ENCODE data around the gene AOPEP.

Gene AOPEP

DNA sequence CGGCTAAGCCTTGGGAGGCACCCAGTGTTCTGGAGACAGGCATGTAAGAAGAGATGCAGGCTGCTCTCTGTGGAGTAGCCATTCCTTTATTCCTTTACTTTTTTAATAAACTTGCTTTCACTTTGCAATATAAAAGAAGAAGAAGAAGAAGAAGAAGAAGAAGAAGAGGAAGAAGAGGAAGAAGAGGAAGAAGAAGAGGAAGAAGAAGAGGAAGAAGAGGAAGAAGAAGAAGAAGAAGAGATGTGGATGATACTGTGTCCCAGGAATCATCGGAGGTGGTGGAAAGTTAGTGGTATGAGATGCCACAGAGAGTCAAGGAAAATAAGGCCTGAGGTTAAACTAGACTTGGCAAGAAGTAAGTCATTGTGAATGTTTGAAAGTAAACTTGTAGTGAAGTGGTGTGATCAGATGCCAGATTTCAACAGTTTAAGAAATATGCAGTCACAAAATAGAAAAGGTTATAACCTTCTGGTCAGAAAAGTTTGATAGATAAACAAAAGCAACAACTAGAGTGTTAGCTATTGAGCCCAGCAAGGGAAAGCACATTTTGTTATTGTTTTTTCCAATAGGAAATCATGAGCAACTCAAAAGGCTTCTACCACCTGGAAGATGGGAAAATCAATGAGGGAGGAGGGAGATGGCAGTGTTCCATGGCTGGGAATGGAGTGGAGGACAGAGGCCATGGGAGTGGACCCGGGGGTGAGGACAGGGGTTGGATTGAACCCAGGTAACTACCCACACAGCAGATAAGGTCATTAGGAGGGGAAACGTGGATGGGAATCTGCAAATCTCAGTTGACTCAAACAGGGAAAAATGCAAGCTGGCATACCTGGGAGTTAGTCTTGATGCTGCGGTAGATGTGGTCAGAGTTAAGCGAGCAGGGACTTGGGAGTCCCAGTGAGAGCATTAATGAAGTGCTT lies 16.8 kb downstream of the AOPEP start:
- H3K27me3 ChIP-seq (ENCODE audit: control insufficient read depth, low read length): no peaks in the 10 kb centered on the region
- peaks cover 8% of the 10 kb centered on the region; the same call in 1 of the 2 replicates for H3K79me2 ChIP-seq (ENCODE audit: control insufficient read depth, low read length)
- no peak overlapping the region for H3K4me2 ChIP-seq (ENCODE audit: low read length)
- H3K4me3 ChIP-seq (ENCODE audit: low read length): no peak overlapping the region
- no peaks in the 10 kb centered on the region for H3K4me1 ChIP-seq (ENCODE audit: control insufficient read depth, low read length)
- H3K9me2 ChIP-seq (replicated peaks; ENCODE audit: control insufficient read depth, low read length): no peaks in the 10 kb centered on the region
- no peaks in the 10 kb centered on the region for H4K20me1 ChIP-seq (ENCODE audit: control insufficient read depth, insufficient read depth, low read depth, low read length)
- no peaks in the 10 kb centered on the region for H3K9me3 ChIP-seq (ENCODE audit: control insufficient read depth, insufficient read depth, low read length)
- H3K36me3 ChIP-seq (ENCODE audit: control insufficient read depth, low read length): no peaks in the 10 kb centered on the region
- no peak overlapping the region for H3K27ac ChIP-seq (ENCODE audit: low read depth, low read length)
- no peak for TF ChIP-seq CTCF (IDR thresholded peaks at IDR 0.05; ENCODE audit: low read depth, low read length, poor library complexity, severe bottlenecking)
- no peak for TF ChIP-seq EZH2phosphoT487 (IDR thresholded peaks at IDR 0.05; ENCODE audit: borderline replicate concordance, low read length)
- no peaks in the 10 kb centered on the region for H3F3A ChIP-seq (ENCODE audit: control insufficient read depth, insufficient read depth)

DNA sequence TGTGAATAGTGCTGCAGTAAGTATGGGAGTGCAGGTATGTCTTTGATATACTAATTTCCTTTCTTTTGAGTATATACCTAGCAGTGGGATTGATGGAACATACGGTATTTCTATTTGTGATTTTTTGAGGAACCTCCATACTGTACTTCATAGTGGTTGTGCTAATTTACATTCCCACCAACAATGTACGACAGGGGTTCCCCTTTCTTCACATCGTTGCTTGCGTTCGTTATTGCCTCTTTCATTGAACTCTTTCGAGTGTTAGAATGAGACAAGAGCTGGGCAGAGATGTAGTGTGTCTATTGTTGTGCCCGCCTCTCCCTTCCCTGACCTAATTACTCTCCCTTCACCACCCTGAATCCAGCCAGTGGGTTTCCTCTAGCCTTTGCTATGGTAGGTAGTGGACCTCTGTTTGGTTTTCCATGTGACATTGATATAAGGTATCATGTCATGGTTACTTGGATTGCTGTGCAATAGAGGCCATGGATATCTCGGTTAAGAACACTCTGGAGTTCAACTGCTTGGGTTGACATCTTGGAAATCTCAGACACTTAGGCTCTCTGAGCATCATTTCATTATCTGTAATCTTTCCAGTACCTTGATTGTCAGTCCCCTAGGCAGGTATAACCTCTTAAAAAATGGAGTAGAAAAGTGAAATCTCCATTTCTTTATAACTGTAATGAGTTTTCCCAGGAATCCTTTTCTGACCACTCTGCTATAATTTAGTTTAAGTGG lies 19.5 kb downstream of the AOPEP start:
- Histone ChIP-seq H4K20me1 (ENCODE audit: control insufficient read depth, insufficient read depth, low read depth, low read length) (no peaks in the 10 kb centered on the region), H3F3A (ENCODE audit: control insufficient read depth, insufficient read depth) (no peaks in the 10 kb centered on the region), H3K27ac (ENCODE audit: low read depth, low read length) (no peak overlapping the region), H3K4me1 (ENCODE audit: control insufficient read depth, low read length) (no peaks in the 10 kb centered on the region), H3K9me2 (replicated peaks; ENCODE audit: control insufficient read depth, low read length) (no peaks in the 10 kb centered on the region), H3K9me3 (ENCODE audit: control insufficient read depth, insufficient read depth, low read length) (no peaks in the 10 kb centered on the region), H3K27me3 (ENCODE audit: control insufficient read depth, low read length) (no peaks in the 10 kb centered on the region), H3K36me3 (ENCODE audit: control insufficient read depth, low read length) (no peaks in the 10 kb centered on the region), H3K4me2 (ENCODE audit: low read length) (no peak overlapping the region), H3K4me3 (ENCODE audit: low read length) (no peak overlapping the region), H3K79me2 (ENCODE audit: control insufficient read depth, low read length) (0 out of 2 replicates have a peak, but pooled peaks cover 3% of the 10 kb centered on the region)
- no peak for TF ChIP-seq EZH2phosphoT487 (IDR thresholded peaks at IDR 0.05; ENCODE audit: borderline replicate concordance, low read length)
- no peak for TF ChIP-seq CTCF (IDR thresholded peaks at IDR 0.05; ENCODE audit: low read depth, low read length, poor library complexity, severe bottlenecking)

DNA sequence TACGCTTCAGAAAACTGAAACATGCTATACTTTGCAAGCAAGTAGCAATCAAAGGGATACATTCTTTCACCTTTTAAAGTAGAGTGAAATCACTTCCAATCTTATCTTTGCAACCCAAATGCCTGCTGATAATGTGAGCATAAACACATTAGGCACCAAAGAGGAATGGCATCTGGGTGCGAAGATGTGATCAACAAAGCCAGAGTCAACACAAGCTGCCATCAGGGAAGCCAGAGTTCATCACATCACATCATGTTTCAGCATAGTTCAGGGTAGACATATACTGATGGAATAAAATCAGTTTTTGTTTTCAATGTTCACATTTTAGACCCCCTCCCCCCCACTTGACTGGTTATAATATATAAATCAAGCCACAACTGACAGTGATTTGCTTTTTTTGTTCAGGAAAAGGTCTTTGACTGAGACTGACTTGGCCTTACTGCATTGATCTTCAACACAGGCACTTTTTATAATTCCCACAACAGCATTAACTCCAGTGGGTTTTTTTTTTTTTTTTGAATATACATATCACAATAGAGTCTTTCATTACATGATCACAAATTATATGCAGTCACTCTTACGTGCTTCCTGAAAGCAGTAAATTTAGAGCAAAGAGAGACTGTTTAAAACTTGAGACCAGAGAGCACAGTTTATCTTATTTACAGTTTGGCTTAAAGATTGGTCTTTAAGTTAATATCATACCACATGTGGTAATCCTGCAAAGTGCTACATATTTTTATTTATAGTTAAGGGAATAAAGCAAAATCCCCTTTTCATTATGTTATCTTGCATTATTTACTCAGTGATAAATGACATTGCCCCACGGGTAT lies 20.3 kb downstream of the AOPEP start:
- no peaks in the 10 kb centered on the region for H3K4me1 ChIP-seq (ENCODE audit: control insufficient read depth, low read length)
- no peaks in the 10 kb centered on the region for H4K20me1 ChIP-seq (ENCODE audit: control insufficient read depth, insufficient read depth, low read depth, low read length)
- H3K4me2 ChIP-seq (ENCODE audit: low read length): no peak overlapping the region
- no peaks in the 10 kb centered on the region for H3K9me2 ChIP-seq (replicated peaks; ENCODE audit: control insufficient read depth, low read length)
- H3K9me3 ChIP-seq (ENCODE audit: control insufficient read depth, insufficient read depth, low read length): no peaks in the 10 kb centered on the region
- no peaks in the 10 kb centered on the region for H3K36me3 ChIP-seq (ENCODE audit: control insufficient read depth, low read length)
- no peak overlapping the region for H3K4me3 ChIP-seq (ENCODE audit: low read length)
- 0 out of 2 replicates have a peak, but pooled peaks cover 2% of the 10 kb centered on the region for H3K79me2 ChIP-seq (ENCODE audit: control insufficient read depth, low read length)
- H3K27ac ChIP-seq (ENCODE audit: low read depth, low read length): no peak overlapping the region
- H3F3A ChIP-seq (ENCODE audit: control insufficient read depth, insufficient read depth): no peaks in the 10 kb centered on the region
- TF ChIP-seq EZH2phosphoT487 (IDR thresholded peaks at IDR 0.05; ENCODE audit: borderline replicate concordance, low read length) (no peak), CTCF (IDR thresholded peaks at IDR 0.05; ENCODE audit: low read depth, low read length, poor library complexity, severe bottlenecking) (no peak)
- no peaks in the 10 kb centered on the region for H3K27me3 ChIP-seq (ENCODE audit: control insufficient read depth, low read length)

Measured in DOHH2 (cell line).